Measurements from ENCODE around the gene INPP5A. TPM values are rescaled to one million over a fixed set of nuclear protein-coding genes. Genes with fewer than 3 reads are reported as not detected.

INPP5A gene
- total and polyA plus RNA-seq, 9 of the 15 experiments (the other 6 are each of a cell fraction or from before 2014, with no cell fraction given), result 0.66 to 11.6 (median 7.7) TPM

DNA sequence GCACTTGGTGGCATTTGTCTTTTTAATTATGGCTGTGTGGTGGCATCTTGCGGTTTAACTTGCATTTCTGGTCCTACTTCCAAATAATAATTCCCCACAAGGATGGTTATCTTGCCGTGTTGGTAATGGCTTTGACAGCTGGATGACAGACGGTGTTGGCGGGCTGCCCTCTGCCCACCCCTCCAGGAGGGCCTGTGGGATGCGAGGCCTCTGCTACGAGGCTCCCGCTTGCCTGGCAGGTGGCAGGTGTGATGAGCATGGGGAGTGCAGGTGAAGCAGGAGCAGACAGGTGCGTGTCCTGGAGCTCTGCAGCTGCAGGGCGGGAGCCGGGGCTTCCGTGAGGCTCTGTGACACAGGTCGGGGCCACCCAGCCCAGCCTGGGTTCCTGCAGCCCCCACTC is 11.8 kb downstream of the INPP5A start:
- Histone ChIP-seq H3K4me3 (no peak overlapping the region), H3K9ac (ENCODE audit: insufficient read depth in 1 of 2, low read depth in 2 of 2, low read length in 2 of 2) (no peak overlapping the region), H3K36me3 (ENCODE audit: control insufficient read depth, insufficient read depth, low read length) (no peaks in the 10 kb centered on the region), H3K4me2 (ENCODE audit: insufficient read depth, low read length) (no peak overlapping the region), H3K4me1 (replicated peaks in 1 of 2; ENCODE audit: control insufficient read depth in 2 of 2, insufficient read depth in 2 of 2, low read length in 2 of 2) (peaks cover 12 to 66% of the 10 kb centered on the region in 2 experiments), H3K9me3 (replicated peaks; ENCODE audit: control insufficient read depth, insufficient read depth, low read depth, low read length) (no peaks in the 10 kb centered on the region), H3K27ac (ENCODE audit: extremely low read depth, low read depth, low read length) (no peak overlapping the region), H3K27me3 (ENCODE audit: control insufficient read depth in 2 of 2, insufficient read depth in 2 of 2, low read length in 2 of 2) (no peaks in the 10 kb centered on the region), H4K20me1 (replicated peaks; ENCODE audit: control insufficient read depth, insufficient read depth, low read length) (no peaks in the 10 kb centered on the region), H3K9me1 (ENCODE audit: control insufficient read depth, insufficient read depth, low read length) (no peaks in the 10 kb centered on the region), H2AFZ (ENCODE audit: low read depth, low read length) (no peak overlapping the region), H3K79me2 (ENCODE audit: control insufficient read depth, insufficient read depth, low read length) (peaks cover 26% of the 10 kb centered on the region; the same call in 2 of the 3 replicates)
- WGBS (ENCODE audit: insufficient coverage, low coverage, missing lambda C conversion rate), result 59% methylated on average over 9 of the region's 12 CpGs
- FAIRE-seq, result no peak
- DNase-seq (ENCODE audit: extremely low read depth in 1 of 4, low spot score in 3 of 4), result no peak
- CTCF ChIA-PET (ENCODE audit: low intra/inter-chr PET ratio), result no interaction called here
- no peak for ATAC-seq
- no TSS peak for BruUV-seq (replicated peaks)
- in situ Hi-C loops (cut with MboI) (no loop called here), intact Hi-C loops (cut with micrococcal nuclease) (no loop called here)
- POLR2A ChIA-PET, result interaction anchor here (1.2 kb wide), 1 partner anchor 193 kb away, joined by 3 read pairs; no protein-coding TSS in a partner anchor
- no peak for TF ChIP-seq ZNF3 (CRISPR knock-in tag; IDR thresholded peaks at IDR 0.05)
- TF ChIP-seq, protein P1, sequence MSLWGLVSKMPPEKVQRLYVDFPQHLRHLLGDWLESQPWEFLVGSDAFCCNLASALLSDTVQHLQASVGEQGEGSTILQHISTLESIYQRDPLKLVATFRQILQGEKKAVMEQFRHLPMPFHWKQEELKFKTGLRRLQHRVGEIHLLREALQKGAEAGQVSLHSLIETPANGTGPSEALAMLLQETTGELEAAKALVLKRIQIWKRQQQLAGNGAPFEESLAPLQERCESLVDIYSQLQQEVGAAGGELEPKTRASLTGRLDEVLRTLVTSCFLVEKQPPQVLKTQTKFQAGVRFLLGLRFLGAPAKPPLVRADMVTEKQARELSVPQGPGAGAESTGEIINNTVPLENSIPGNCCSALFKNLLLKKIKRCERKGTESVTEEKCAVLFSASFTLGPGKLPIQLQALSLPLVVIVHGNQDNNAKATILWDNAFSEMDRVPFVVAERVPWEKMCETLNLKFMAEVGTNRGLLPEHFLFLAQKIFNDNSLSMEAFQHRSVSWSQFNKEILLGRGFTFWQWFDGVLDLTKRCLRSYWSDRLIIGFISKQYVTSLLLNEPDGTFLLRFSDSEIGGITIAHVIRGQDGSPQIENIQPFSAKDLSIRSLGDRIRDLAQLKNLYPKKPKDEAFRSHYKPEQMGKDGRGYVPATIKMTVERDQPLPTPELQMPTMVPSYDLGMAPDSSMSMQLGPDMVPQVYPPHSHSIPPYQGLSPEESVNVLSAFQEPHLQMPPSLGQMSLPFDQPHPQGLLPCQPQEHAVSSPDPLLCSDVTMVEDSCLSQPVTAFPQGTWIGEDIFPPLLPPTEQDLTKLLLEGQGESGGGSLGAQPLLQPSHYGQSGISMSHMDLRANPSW (CRISPR knock-in tag; IDR thresholded peaks at IDR 0.05), result no peak
- no peak for TF ChIP-seq CXXC5 (CRISPR knock-in tag; IDR thresholded peaks at IDR 0.05)
- TF ChIP-seq SNIP1 (IDR thresholded peaks at IDR 0.05; ENCODE audit: low read depth), result no peak
- no peak for TF ChIP-seq NFIX (CRISPR knock-in tag; IDR thresholded peaks at IDR 0.05; ENCODE audit: low read depth)
- TF ChIP-seq, protein P2, sequence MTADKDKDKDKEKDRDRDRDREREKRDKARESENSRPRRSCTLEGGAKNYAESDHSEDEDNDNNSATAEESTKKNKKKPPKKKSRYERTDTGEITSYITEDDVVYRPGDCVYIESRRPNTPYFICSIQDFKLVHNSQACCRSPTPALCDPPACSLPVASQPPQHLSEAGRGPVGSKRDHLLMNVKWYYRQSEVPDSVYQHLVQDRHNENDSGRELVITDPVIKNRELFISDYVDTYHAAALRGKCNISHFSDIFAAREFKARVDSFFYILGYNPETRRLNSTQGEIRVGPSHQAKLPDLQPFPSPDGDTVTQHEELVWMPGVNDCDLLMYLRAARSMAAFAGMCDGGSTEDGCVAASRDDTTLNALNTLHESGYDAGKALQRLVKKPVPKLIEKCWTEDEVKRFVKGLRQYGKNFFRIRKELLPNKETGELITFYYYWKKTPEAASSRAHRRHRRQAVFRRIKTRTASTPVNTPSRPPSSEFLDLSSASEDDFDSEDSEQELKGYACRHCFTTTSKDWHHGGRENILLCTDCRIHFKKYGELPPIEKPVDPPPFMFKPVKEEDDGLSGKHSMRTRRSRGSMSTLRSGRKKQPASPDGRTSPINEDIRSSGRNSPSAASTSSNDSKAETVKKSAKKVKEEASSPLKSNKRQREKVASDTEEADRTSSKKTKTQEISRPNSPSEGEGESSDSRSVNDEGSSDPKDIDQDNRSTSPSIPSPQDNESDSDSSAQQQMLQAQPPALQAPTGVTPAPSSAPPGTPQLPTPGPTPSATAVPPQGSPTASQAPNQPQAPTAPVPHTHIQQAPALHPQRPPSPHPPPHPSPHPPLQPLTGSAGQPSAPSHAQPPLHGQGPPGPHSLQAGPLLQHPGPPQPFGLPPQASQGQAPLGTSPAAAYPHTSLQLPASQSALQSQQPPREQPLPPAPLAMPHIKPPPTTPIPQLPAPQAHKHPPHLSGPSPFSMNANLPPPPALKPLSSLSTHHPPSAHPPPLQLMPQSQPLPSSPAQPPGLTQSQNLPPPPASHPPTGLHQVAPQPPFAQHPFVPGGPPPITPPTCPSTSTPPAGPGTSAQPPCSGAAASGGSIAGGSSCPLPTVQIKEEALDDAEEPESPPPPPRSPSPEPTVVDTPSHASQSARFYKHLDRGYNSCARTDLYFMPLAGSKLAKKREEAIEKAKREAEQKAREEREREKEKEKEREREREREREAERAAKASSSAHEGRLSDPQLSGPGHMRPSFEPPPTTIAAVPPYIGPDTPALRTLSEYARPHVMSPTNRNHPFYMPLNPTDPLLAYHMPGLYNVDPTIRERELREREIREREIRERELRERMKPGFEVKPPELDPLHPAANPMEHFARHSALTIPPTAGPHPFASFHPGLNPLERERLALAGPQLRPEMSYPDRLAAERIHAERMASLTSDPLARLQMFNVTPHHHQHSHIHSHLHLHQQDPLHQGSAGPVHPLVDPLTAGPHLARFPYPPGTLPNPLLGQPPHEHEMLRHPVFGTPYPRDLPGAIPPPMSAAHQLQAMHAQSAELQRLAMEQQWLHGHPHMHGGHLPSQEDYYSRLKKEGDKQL (CRISPR knock-in tag; IDR thresholded peaks at IDR 0.05; ENCODE audit: borderline replicate concordance), result no peak
- TF ChIP-seq, protein P3, sequence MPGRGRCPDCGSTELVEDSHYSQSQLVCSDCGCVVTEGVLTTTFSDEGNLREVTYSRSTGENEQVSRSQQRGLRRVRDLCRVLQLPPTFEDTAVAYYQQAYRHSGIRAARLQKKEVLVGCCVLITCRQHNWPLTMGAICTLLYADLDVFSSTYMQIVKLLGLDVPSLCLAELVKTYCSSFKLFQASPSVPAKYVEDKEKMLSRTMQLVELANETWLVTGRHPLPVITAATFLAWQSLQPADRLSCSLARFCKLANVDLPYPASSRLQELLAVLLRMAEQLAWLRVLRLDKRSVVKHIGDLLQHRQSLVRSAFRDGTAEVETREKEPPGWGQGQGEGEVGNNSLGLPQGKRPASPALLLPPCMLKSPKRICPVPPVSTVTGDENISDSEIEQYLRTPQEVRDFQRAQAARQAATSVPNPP (IDR thresholded peaks at IDR 0.05; ENCODE audit: borderline replicate concordance, insufficient read depth, insufficient read length), result no peak
- no peak for TF ChIP-seq C11orf30 (IDR thresholded peaks at IDR 0.05; ENCODE audit: low read depth)
- no peak for TF ChIP-seq ZNF778 (CRISPR knock-in tag; IDR thresholded peaks at IDR 0.05)
- no peak for TF ChIP-seq ZNF76 (CRISPR knock-in tag; IDR thresholded peaks at IDR 0.05; ENCODE audit: borderline replicate concordance)
- TF ChIP-seq ZNF699 (CRISPR knock-in tag; IDR thresholded peaks at IDR 0.05; ENCODE audit: insufficient replicate concordance), result no peak
- TF ChIP-seq FOXM1 (IDR thresholded peaks at IDR 0.05; ENCODE audit: low read depth), result no peak
- TF ChIP-seq FOXM1 (CRISPR knock-in tag; IDR thresholded peaks at IDR 0.05; ENCODE audit: low read depth), result no peak
- no peak for TF ChIP-seq ATF7 (IDR thresholded peaks at IDR 0.05)
- no peak for TF ChIP-seq GABPB1 (CRISPR knock-in tag; IDR thresholded peaks at IDR 0.05)

All from K562 (cell line).